Activated T-cell treated with anti-CD3 and anti-CD28 coated beads for 48 hours (primary cell): ENCODE results near the gene ACAP3.
A peak's percentile ranks its signal among the peaks of the same experiment; 100 is the strongest.

Experiments
- DNase-seq: peaks from one replicate; pipeline ENCODE4 v3.0.0-alpha.2; 2020; ENCODE audit warnings: low read depth

ACAP3 gene

DNA sequence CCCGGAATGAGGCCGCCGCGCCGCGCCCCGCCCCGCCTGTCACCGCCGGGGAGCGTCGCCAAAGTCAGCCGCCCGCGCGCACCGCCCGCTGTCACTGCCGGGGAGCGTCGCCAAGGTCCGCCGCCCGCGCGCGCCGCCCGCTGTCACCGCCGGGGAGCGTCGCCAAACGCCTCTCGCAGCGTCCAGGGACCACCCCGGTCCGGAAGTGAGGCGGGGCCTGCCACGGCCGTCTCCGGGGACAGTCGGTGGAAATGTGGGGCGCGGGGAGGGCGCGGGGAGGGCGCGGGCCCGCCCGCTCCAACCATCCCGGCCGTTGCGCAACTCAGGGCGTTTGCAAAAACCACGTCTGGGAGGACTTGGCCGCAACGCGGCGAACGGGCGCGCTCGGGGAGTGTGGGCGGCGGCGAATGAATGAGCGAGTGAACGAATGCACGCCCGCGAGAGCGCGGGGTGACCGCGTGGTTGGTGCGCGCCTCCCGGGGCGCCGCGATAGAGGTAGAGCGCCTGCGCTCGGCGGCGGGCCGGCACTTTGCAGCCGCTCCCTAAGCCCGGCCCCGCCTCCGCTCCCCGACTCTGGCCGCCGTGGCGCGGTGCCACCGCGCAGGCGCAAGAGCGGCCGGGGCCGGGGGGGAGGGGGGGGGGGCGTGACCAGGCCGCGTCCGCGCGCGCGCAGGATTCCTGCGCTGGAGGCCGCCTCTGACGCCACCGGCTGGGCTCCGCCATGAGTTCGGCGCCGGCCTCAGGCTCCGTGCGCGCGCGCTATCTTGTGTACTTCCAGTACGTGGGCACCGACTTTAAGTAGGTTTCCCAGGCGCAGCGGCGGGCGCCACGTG lies at the start of gene ACAP3, which contains the start of gene PUSL1:
Gene ACAP3 (minus strand): TSS at position 8 of the 833 bp plus-strand sequence. CDS start 115 bp downstream, outside the sequence.
Gene PUSL1 (plus strand): TSS at position 675 of the 833 bp plus-strand sequence. CDS start 47 bp downstream, at position 722.
- DNase-seq = peak; percentile 91

DNA sequence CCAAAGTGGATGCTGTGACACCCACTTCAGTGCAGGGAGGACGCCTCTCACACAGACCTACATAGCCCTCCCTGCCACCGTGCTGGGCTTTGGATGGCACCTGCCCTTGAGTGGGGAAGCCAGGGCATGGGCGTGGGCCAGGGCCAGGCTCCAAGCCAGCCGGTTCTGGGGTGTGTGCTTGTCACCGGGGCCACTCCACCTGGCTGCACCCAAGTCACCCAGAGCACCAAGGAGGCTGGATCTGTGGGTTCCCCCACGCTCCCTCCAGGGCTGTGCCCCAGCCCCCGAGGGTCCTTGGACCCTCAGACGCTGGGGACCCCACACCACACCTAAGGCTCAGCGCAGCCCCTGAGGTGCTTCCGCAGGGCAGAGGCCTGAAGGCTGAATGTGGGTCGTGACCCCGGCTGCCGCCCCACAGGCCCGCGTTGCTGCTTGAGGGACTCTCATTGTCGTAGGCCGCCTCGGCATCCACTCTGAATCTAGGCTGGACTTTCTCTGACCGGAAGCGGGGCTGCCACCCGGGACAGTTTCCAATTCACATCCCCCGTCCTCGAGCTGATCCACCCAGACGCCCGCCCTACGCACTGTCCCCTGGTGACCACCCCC lies 49.2 kb upstream of the ACAP3 start:
- DNase-seq = no peak

- DNase-seq = no peak
These were observed 48.6 kb upstream of the ACAP3 start for GRCh38 chr1:1356166-1356795.

GRCh38 chr1:1355416-1355815 lies 47.7 kb upstream of the ACAP3 start:
- DNase-seq = no peak

DNA sequence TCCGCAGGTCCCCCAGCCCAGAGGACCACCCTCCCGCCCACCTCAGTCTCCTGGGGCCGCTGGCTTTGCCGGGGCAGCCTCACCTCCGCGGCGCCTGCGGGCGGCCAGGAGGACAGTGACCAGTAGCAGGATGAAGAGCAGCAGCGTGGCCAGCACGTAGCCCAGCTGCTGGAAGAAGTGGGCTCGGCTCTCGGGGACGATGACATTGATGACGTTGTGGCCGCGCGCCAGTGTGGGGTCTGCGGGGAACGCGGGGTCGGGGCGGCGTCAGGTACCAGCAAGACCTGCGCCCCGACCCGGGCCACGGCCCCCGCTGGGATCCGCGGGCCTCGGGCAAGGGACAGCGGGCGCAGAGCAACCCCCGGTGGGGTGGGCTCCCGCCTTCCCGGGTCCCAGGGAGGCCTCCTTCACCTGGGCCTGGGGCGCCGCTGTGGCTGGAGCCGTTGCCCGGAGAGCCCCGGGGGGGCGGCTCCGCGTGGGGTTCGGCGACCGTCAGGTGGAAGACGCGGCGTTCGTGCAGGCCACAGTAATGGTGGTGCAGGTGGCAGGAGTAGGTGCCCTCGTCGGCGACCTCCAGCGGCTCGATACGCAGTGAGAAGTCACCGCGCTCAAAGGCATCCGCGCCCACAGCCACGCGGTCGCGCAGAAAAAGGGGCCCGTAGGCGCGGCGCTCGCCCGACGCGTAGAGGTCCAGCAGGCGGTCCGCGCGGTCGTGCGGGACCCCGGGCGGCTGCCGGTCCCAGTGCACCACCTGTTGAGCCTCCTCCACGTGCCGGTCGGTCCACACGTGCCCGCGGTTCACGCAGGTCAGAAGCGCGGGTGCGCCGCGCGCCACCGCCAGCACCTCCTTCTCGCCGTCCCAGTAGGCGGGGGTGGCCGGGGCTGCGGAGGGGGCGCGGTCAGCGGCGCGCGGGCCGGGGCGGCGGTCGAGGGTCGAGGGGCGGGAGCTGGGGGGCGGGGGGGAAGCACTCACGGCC lies 46.8 kb upstream of the ACAP3 start:
- DNase-seq = no peak

GRCh38 chr1:1353389-1354151 lies 45.8 kb upstream of the ACAP3 start:
- no peak for DNase-seq

DNA sequence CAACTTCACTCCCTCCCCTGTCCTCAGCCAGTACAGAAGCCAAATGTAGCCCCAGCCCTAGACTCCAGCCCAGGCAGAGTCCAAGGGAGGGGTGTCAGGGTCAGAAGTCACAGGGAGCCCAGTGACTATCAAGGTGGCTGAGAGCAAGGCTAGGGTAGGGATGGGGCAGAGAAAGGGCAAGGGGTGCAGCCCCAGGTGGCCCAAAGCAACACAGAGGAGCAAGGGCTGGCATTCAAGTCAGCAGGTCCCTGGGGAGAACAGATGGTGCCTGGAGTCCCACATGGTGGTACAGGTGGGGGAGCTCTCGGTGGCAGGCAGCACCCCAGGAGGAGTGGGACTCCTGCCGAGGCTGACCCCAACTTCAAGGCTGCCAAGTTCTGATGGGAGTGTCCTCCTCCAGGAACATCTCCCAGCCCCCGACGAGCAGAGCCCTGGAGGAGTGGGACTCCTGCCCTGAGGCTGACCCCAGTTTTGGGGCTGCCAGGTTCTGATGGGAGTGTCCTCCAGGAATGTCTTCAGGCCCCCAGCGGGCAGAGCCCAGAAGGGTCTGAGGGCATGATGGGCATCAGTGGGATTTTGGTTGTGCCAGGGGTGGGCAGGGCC lies 45.2 kb upstream of the ACAP3 start:
- no peak for DNase-seq

DNA sequence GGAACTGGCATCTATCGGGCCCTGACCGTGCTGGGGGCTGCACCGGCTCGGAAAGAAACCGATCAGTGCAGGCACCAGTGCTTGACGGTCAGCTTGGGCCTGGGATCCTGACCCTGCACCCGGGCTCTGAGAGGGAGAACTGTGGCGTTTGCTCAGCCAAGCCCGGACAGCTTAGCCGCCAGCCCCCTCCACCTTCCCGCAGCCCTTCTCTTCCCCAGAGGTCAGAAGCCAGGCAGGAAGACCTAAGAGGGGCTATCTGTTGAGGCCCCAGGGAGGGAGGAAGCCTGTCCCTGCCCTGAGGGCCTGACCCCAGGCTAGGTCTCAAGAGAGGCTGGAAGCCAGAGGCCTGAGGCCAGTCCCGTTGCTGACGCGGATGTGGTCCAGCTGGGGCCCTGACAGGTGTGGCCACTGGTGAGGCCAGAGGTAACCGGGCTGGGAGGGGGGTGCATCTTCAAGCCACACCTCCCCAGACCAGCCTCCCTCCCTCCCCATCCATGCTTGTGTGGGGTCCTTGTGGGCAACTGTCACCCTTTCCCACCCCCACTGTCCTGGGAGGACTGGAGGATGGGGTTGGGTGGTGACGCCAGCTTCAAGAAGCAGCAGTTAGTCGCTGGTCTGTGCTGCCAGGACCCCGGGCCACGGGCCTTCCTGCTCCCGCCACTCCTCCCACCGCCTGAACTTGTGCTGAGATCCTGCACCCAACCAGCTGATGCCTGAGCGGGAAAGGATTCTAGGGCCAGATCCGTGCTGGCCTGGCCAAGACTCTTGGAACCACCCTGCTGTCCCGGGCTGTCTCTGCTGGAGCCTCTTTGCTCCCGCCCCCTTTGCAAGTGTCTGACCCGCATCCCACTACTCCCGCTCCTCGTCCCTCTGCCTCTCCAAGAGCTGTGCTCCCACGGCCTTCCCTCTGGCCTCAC lies 44.0 kb upstream of the ACAP3 start:
- no peak for DNase-seq

DNA sequence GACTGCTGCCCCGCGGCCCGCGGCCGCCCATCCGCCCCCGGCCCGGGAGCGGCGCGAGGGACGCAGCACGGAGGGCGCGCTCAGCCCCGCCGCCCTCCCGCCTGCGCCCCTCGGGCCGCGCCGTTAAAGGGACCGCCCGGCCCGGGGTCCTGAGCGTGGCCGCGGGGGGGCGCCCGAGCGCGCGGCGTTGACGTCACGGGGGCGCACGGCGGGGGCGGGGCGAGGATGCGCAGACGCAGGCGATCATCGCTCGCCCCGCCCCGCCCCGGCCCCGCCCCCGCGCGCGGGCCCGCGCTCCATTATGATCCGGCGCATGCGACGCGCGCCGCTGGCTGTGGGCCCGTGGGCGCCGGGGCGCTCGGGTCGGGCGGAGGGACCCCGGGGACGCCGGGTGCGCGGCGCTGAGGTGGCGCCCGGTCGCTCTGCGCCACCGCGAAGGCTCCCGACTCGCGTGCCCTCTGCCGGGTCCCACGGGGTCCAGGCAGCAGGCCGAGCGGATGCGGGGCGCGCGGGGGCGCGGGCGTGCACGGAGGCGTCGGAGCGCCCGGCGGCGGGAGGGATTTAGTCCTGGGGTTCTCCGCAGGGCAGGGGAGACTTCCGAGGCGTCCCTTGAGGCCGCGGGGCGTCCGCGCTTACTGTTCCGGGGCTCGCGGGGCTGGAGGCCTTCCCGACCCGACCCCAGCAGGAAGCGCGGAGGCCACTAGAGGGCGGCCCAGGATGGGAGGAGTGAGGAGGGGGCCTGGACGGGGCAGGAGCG lies 41.7 kb upstream of the ACAP3 start, which contains the start of gene DVL1:
Gene DVL1 (minus strand): TSS at position 163 of the 757 bp plus-strand sequence. CDS start 353 bp downstream, outside the sequence.
- DNase-seq = peak; percentile 64

DNA sequence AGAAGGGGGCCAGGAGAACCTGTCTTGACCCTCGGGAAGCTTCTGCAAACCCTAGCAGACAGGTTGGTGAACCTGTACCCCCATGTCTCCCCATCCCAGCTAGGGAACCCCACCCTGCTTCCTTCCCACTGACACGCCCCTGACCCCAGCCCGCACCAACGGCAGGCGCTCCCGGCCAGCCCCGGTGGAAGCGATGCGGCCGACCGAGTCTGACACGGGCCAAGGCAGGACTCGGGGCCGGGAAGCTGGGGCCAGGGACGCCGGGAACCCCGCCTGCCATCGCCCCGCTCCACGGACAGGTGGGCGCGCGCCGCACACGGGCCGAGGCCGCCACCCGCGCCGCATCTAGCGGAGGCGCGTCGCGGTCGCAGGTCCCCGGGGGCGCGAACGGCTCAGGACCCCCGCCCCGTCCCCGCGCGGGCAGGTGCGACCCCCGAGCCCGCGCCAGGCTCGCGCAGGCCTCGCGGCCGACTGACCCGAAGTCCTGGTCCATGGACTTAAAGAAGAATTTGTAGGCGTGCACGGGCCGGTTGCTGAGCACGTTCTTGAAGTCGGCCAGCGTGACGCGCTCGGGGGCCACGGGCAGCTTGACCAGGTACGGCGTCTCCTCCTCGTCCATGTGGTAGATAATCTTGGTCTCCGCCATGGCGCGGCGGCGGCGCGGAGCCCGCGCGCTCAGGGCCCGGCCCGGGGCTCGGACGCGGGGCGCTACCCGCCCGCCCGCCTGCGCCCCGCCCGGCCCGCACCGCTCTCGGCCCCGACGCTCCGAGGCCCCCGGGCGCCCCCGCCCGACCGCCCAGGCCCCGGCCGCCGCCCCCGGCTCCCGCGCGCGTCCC lies 40.9 kb upstream of the ACAP3 start:
- no peak for DNase-seq

- no peak for DNase-seq
These were observed 40.1 kb upstream of the ACAP3 start for GRCh38 chr1:1347663-1348419.

GRCh38 chr1:1347026-1347595 lies 39.4 kb upstream of the ACAP3 start:
- DNase-seq = no peak

DNA sequence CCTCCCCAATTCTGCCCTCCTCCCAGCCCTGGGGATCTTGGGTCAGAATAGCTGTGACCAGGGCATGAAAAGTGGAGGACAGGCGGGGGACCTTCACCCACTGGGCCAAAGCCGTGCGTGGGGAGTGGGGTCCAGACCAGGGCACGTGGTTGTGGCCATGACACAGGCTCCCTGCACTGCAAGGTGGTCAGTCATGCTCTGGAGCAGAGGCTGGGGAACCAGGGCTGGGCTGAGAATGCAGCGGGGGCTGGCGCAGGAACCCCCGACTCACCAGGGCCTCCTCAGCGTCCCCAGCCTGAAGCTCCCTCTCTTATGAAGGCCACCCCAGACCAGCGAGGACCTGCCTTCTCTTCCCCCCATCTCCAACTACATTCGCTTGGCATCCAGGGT lies 38.8 kb upstream of the ACAP3 start:
- no peak for DNase-seq

- no peak for DNase-seq
These were observed 38.2 kb upstream of the ACAP3 start for GRCh38 chr1:1345860-1346500.

DNA sequence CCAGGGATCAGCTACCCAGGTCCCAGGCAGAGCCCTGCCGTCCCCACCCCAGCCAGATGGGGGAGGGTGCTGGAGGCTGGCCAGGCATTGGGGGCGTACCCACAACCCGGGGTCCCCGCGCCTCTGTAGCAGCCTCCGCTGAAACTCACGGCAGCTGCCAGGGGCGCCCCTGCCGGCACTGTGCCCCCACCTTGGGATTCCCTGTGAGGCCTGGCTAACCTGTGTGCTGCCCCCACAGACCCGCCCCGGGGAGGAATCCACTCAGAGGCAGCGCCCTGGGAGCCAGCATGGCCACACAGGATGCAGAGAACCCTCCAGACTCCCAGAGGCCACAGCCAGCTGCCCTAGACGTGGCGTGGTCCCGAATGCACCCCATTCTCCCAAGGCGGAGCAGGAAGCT lies 37.7 kb upstream of the ACAP3 start:
- DNase-seq = no peak
